ENCODE data around the gene MUC2.

- no peak for TF ChIP-seq POLR2AphosphoS5 (IDR thresholded peaks at IDR 0.05; ENCODE audit: insufficient read depth in 1 of 2, low read depth in 1 of 2)
- TF ChIP-seq CTCF (IDR thresholded peaks at IDR 0.05), result no peak
Measured at GRCh38 chr11:1054143-1055108, 20.2 kb upstream of the MUC2 start.

Data from vagina (tissue), 2 donors.